NCI-H2107 treated with DMSO at 0.1 percent for 48 hours (cell line): ENCODE measurements around the gene RMND5A.

Experiments used
- DNase-seq: peaks from one replicate; lab custom pipeline; 2025; ENCODE audit not compliant: unreplicated experiment; lab: John Stamatoyannopoulos, UW

The RMND5A gene

DNA sequence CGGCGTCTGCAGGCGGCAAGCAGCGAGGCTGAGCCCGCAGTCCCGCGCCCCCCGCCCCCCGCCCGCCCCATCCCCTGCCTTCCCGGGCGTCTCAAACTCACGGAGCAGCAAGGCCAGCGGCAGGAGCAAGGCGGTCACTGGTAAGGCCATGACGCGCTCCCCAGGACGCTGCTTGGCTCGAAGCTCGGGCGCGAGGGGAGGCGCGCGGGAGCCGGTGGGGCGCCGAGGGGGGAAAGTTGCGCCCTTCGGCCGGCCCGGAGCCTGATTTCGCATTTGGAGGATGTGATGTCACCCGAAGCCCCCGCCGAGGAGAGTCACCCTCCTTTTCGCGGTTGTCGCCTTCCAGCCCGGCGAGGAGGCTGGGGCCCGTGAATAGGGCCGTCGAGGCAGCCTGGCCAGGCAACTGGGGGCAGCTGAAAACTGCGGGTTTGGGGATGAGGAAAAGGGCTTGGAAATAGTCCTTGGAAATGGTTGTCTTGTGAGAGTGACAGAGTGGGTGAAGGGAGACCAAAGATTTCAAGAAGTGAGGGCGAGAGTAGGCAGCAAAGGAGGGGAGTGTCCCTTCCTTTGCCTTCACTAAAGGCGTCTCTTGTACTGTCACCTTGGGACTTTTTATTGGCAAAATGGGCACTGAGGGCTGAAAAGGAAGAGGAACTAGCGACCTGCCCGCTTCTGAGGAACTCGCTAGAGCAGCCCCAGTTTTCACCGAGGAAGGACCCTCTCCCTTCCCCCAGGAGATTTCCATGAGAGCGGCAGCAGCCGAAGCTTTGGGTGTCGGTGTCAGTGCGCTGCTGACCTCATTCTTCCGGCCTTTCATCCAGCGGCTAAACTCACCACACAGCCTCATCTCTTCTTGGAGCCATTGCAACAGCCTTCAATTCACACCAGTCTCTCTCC, 70.8 kb downstream of the RMND5A start, which contains the start of gene CD8A:
CD8A (minus strand) TSS at position 238 of the 897 bp plus-strand sequence; CDS start at position 150, 88 bp downstream.
- DNase-seq: no peak

DNA sequence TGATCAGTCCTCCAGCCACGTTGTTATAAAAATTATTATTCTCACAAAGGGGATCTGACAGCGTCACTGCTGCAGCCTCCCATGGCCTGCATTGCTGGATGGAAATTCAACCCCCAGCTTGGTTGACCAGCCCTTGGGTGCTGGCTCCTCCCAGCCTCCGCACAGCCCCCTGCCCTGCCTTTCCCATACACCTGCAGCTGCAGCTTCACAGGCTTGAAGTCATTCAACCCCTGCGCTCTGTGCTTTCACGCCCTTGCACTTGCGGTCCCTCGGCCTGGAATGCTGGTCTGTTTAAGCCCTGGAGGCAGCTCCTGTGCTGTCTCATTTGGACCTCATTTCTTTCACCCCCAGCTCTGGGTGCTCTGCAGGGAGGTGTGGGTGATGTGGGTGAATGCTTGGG, 71.5 kb downstream of the RMND5A start:
- DNase-seq: peak; percentile 34

DNA sequence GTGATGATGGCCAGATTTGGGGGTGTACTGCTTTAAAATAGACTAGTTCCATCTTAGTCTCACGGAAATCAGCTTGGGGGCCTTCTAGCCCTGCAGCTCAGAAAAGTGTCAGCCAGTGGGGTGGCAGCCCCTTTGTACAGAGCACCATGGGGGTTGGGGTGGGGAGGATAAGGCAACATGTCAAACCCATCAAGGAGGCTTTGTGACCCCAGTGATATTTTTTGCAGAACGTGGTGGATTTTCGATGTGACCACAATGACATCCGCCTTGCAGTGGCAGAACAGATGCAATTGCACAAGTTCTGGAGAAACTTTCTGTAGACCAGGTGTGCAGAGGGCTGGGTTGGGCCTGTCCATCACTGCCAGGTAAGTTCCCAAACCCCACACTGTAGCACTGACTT, 73.7 kb downstream of the RMND5A start:
- DNase-seq: no peak

- no peak for DNase-seq
These were observed 74.8 kb downstream of the RMND5A start for GRCh38 chr2:86794861-86795260.

DNA sequence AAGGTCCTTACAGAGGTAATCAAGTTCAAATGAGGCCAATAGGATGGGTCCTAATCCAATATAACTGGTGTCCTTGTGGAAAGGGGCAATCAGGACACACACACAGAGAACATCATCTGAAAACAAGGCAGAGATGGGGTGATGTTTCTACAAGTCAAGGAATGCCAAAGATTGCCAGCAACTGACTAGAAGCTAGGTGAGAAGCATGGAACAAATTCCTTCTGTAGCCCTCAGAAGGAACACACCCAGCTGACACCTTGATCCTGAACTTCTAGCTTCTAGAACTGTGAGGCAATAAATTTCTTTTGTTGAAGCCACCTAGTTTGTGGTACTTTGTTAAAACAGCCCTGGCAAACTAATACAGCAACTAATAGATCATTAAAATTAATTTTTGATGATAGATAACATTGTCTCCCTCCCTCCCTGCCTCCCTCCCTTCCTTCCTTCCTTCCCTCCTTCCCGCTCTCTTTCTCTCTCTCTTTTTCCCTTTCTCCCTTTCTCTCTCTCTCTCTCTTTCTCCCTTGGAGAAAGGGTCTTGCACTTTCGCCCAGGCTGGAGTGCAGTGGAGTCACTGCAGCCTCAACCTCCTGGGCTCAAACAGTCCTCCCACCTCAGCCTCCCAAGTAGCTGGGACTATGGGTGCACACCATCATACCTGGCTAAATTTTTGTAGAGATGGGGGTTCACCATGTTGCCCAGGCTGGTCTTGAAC, 80.9 kb downstream of the RMND5A start:
- no peak for DNase-seq

DNA sequence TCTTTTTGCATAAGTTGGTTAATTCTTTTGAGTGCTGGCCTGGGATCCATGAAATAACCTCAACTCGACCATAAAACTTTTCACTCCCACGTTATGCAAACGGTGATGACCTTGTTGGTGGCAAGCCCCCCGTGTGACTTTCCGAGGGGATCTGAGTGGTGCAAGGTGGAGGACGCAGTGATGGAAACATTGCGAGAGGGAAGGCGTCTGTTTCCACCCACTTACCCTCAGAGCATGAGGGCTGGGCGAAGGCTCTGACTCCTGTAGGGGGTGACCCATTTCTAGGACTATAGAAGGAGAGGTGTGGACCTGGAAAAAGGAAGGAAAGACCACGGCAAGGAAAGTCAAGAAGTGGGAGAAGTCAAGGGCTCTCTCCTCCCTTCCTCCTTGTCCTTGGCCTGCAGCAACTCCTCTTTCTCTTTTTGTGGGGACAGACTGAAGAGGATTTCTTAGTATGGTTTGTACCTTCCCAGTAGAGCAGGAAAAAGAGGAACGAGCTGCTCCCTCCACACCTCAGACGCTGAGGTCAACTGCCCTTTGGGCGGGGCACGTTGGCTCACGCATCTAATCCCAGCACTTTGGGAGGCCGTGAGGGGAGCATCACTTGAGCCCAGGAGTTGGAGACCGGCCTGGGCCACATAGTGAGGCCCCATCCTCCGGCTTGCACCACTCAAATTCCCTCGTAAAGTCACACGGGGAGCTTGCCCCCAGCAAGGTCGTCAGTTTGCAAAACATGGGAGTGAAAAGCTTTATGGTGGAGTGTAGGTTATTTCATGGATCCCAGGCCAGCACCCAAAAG, 86.2 kb downstream of the RMND5A start:
- DNase-seq: no peak

- DNase-seq: no peak
These were observed 87.0 kb downstream of the RMND5A start for GRCh38 chr2:86807133-86807467.

GRCh38 chr2:86807468-86808275, 87.6 kb downstream of the RMND5A start:
- DNase-seq: peak; percentile 36

- peak; percentile 90 for DNase-seq
These were observed 88.4 kb downstream of the RMND5A start for GRCh38 chr2:86808315-86809161.

GRCh38 chr2:86809481-86810121, 89.5 kb downstream of the RMND5A start:
- DNase-seq: no peak

GRCh38 chr2:86815611-86816010, 95.5 kb downstream of the RMND5A start:
- no peak for DNase-seq

DNA sequence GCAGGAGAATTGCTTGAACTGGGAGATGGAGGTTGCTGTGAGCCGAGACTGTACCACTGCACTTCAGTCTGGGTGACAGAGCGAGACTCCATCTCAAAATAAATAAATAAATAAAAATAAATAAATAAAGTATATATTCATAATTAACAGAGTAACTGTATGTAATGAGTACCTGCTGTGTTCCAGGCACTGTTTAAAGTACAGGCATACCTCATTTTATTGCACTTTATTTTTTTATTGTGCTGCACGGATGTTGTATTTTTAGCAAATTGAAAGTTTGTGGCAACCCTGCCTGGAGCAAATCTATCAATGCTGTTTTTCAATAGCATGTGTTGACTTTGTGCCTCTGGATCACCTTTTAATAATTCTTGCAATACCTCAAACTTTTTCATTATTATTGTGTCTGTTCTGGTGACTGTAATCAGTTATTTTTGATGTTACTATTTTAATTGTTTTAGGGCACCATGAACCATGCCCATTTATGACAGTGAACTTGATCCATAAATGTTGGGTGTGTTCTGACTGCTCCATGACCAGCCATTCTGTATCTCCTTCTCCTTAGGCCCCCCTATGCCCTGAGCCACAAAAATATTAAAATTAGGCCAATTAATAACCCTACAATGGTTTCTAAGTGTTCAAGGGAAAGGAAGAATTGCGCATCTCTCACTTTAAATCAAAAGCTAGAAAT, 98.2 kb downstream of the RMND5A start:
- DNase-seq: no peak

- DNase-seq: no peak
These were observed 98.9 kb downstream of the RMND5A start for GRCh38 chr2:86818957-86819356.

DNA sequence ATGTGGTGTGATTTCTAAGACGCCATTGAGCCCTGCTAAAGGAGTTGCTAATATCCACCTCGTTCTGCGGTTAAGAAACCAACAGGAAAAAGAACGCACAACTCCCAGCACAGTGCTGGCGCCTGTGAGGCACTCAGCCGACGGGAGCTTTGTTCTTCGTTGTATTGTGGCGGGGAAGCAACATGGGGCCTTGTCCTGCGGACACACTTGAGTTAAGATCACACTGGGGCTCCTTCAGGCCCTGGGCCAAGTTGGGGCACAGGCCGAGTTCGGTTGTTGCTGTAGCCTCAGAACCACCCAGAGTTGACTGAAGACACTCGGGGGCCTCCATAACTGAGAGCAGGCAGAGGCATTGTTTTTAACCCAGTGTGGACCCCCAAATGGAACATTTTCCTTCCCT, 101.2 kb downstream of the RMND5A start:
- no peak for DNase-seq

GRCh38 chr2:86821842-86822241, 101.8 kb downstream of the RMND5A start:
- no peak for DNase-seq

- no peak for DNase-seq
These were observed 102.7 kb downstream of the RMND5A start for GRCh38 chr2:86822668-86823345.

- DNase-seq: peak; percentile 31
These were observed 105.1 kb downstream of the RMND5A start for GRCh38 chr2:86825036-86825692.
